NT2/D1 (cell line): ENCODE results near the gene UBR2.

Experiments used
- YY1 ChIP-seq: IDR thresholded peaks from 2 replicates; pipeline ENCODE4 v1.6.1; 2011; ENCODE audit not compliant: insufficient read length, insufficient read depth
- ZNF274 ChIP-seq: IDR thresholded peaks from 2 replicates; pipeline ENCODE4 v1.6.1; 2011; ENCODE audit warnings: mild to moderate bottlenecking, low read depth, low read length

DNA sequence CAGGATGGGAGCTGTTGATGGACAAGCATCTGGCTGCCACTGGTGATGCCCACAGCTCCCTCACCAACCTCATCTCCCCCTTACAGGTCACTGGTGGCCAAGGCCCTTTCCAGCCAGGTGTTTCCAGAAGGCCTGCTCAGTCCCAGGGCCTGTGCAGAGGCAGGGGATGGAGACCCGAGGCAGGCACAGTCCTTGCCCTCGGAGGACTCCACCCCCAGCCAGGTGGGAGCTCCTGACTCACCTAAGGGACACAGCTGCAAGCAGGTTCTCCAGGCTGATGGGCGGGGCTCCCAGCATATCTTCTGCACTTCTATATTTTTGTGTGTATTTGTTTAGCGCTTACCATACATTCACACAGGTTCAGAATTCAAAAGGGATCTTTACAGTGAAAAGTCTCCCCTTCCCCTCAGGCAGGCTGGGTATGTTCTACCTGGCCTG is 141.1 kb downstream of the UBR2 start:
- TF ChIP-seq ZNF274 (no peak), YY1 (no peak)
